ENCODE data around the gene RUNX1. TPM values are rescaled to one million over a fixed set of nuclear protein-coding genes. Genes with fewer than 3 reads are reported as not detected.

The RUNX1 gene
- total RNA-seq, 2 experiments from 2014 or later, result 49.5 to 58.8 TPM

DNA sequence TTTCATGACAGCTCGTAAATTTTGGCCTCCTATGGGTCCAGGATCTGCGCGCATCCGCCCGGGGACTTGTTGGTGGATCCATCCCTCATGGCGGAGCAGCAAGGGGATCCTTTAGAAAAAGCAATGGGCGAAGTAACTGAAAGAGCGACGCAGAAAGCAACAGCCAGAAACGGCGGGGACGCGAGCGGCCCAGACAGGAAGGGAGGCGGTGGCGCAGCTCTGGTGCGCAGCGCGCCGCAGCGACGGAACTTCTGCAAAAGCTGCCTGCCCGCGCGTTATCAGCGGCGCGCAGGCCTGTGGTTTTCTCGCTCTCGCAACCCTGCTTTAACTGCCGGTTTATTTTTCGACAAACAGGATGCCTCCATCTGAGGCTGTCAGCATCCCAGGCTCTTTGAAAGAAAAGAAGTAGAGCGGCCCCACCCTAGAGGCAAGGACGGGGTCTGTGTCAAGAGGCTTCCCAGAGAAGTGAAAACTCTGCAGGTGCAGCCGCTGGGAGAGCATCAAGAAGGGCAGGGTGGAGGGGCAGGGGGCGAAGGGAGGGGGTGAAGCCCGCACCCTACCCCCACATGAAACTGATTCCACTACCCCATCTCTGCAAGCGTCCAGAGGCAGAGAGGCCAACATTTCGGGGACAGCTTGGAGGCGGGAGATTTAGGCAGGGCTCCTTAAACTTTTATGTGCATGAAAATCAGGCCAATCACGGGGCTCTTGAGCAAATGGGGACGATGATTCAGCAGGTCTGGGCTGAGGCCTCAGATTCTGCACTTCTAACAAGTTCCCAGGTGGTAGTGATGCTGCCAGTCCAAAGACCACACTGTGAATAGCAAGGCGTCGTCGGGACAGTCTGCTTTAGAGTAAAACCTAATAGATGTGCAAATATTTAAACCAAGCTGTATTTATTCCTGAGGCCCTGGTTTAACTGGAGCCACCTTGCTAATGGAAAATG lies 22.2 kb downstream of the RUNX1 start:
- peaks cover 88% of the 10 kb centered on the region for H3K4me1 Mint-ChIP-seq
- peak; percentile 68 for ATAC-seq
- intact Hi-C loops (cut with DNase I, micrococcal nuclease), result loop anchor here (1.0 to 5.0 kb wide), 5 partner anchors 8 to 139 kb away; no protein-coding TSS in a partner anchor
- peak overlapping the region; percentile 97 for H3K27ac Mint-ChIP-seq
- H3K36me3 Mint-ChIP-seq (ENCODE audit: low read depth), result peaks cover 29% of the 10 kb centered on the region
- H3K9me3 Mint-ChIP-seq (ENCODE audit: low read depth), result peaks cover 2% of the 10 kb centered on the region
- DNase-seq, result peak; percentile 92
- ChIA-PET CTCF (interaction anchor here (0.6 to 6.7 kb wide), 14 partner anchors 8 to 164 kb away, joined by 3 to 32 read pairs (median 6); no protein-coding TSS in a partner anchor), POLR2A (interaction anchor here (0.5 to 1.9 kb wide), 9 partner anchors 9 to 137 kb away, joined by 3 to 12 read pairs (median 4); no protein-coding TSS in a partner anchor)
- peak overlapping the region; percentile 75 for H3K4me3 Mint-ChIP-seq
- no peaks in the 10 kb centered on the region for H3K27me3 Mint-ChIP-seq

DNA sequence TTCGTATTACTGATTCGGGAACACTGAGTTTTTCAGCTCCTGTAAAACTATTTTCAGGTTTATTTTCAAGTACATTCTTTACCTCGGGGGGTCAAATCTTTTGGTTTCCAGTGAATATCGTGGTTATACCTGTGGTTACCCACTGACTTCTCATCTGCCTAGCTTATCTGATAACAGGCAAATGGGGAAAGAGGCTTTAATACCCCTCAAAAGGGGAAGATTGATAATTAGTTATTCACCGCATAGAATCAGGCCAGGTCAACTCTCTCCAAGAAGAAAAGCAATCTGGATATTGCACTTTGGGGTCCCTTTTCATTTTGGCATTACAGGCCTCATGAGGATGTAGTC lies 23.0 kb downstream of the RUNX1 start:
- no peak for DNase-seq
- H3K4me3 Mint-ChIP-seq, result peak overlapping the region; percentile 75
- peak overlapping the region; percentile 88 for H3K27ac Mint-ChIP-seq
- peaks cover 2% of the 10 kb centered on the region for H3K9me3 Mint-ChIP-seq (ENCODE audit: low read depth)
- no peaks in the 10 kb centered on the region for H3K27me3 Mint-ChIP-seq
- POLR2A ChIA-PET, result interaction anchor here (0.6 to 1.9 kb wide), 11 partner anchors 10 to 140 kb away, joined by 3 to 12 read pairs (median 5); no protein-coding TSS in a partner anchor
- ATAC-seq, result no peak
- CTCF ChIA-PET, result interaction anchor here (0.6 to 6.7 kb wide), 14 partner anchors 9 to 163 kb away, joined by 3 to 32 read pairs (median 6); no protein-coding TSS in a partner anchor
- H3K36me3 Mint-ChIP-seq (ENCODE audit: low read depth), result peaks cover 25% of the 10 kb centered on the region
- H3K4me1 Mint-ChIP-seq, result peaks cover 92% of the 10 kb centered on the region
- intact Hi-C loops (cut with DNase I, micrococcal nuclease), result loop anchor here in 1 of 2 experiments (1.0 to 5.0 kb wide), 2 partner anchors 79 to 138 kb away; no protein-coding TSS in a partner anchor

DNA sequence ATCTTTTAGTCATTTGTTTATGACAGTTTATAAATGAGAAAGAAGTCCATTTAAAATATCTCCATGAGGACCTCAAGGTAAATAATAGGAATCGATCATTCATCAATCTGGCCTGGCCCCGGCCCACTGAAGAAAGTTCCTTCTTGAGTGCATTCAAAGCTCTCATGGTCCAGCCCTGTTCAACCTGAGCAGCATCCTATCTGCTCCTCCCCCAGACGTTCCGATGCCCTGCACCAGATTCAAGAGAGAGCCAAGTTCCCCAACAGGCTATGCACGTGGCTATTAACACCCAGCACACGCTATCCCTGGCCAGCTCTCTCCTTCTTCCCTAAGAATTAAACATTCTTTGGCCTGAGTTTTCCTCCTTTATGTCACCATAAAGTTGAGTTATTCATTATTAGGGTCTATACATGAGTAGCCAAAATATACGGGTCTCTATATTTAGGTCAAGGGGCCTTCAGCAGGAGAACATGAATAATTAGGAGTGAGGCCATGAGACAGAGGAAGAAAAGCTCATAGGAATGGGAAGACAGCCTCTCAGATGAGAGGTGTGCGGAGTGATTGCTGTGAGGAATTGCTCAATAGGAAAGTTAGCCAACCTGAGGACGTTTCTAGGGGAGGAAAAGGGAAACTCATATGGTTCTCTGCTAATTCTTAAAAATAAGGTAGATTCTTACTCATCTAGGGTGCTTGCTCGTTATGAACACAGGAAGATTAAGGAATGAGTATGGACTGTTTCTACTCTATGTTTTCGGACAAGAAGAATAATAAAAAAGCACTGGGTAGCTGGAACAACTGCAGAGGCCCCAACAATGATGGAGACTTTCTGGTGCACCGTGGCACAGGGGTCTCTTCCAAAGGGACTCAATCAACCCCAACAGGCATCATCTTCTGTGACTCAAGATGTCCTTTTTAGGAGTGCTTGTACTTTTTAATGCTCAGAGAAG lies 23.6 kb downstream of the RUNX1 start:
- DNase-seq (peak; percentile 32), ATAC-seq (no peak)
- H3K9me3 Mint-ChIP-seq (ENCODE audit: low read depth), result peaks cover 2% of the 10 kb centered on the region
- no peaks in the 10 kb centered on the region for H3K27me3 Mint-ChIP-seq
- H3K4me3 Mint-ChIP-seq, result peak overlapping the region; percentile 75
- POLR2A ChIA-PET, result interaction anchor here (0.6 to 1.9 kb wide), 14 partner anchors 10 to 139 kb away, joined by 3 to 12 read pairs (median 4); no protein-coding TSS in a partner anchor
- peaks cover 23% of the 10 kb centered on the region for H3K36me3 Mint-ChIP-seq (ENCODE audit: low read depth)
- peak overlapping the region; percentile 88 for H3K27ac Mint-ChIP-seq
- H3K4me1 Mint-ChIP-seq, result peaks cover 92% of the 10 kb centered on the region
- CTCF ChIA-PET, result interaction anchor here (0.6 to 6.7 kb wide), 13 partner anchors 9 to 162 kb away, joined by 3 to 32 read pairs (median 6); no protein-coding TSS in a partner anchor
- intact Hi-C loops (cut with DNase I, micrococcal nuclease), result loop anchor here (1.0 to 5.0 kb wide), 6 partner anchors 57 to 137 kb away; no protein-coding TSS in a partner anchor

DNA sequence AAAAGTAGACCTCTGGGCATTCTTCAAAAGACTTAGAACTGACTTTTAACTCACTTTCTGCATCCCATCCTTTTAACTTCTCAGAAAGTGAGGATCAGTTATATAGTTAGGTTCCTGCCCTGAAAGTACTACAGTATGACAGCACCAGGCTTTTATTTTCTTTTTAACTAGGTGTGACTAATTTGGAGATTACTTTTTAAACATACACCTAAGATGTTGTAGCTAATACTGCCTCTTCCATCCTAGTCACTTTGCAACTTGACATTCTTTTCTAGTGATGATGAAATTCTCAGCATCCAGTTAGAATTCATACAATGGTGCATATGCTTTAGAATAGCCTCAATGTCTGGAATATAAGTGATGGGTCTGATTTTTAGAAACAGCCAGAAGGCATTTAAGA lies 24.6 kb downstream of the RUNX1 start:
- DNase-seq, result no peak
- POLR2A ChIA-PET, result interaction anchor here (0.6 to 1.8 kb wide), 8 partner anchors 23 to 165 kb away, joined by 3 to 8 read pairs (median 4); no protein-coding TSS in a partner anchor

DNA sequence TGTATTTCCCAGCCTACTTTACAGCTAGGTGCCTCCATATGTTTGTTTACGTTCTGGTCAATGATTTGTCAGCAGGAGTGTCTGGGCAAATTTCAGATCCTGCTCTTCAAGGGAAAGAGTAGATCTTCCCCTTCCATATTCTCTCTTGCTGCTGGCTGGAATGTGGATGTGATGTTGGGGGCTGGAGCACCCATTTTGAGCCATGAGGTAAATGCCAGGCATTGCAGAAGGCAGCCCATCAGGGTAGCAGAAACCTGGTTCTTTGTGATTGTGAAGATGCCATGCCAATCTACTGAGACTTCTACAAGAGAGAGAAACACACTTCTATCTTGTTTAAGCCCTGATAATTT lies 25.1 kb downstream of the RUNX1 start:
- no peaks in the 10 kb centered on the region for H3K27me3 Mint-ChIP-seq
- peaks cover 2% of the 10 kb centered on the region for H3K9me3 Mint-ChIP-seq (ENCODE audit: low read depth)
- peaks cover 89% of the 10 kb centered on the region for H3K4me1 Mint-ChIP-seq
- DNase-seq (peak; percentile 4), ATAC-seq (no peak)
- no peak overlapping the region for H3K4me3 Mint-ChIP-seq
- ChIA-PET CTCF (interaction anchor here (0.6 to 6.7 kb wide), 4 partner anchors 12 to 134 kb away, joined by 3 to 32 read pairs (median 3); no protein-coding TSS in a partner anchor), POLR2A (interaction anchor here (1.0 to 1.8 kb wide), 3 partner anchors 23 to 41 kb away, joined by 4 to 8 read pairs (median 5); no protein-coding TSS in a partner anchor)
- H3K36me3 Mint-ChIP-seq (ENCODE audit: low read depth), result peaks cover 15% of the 10 kb centered on the region
- intact Hi-C loops (cut with DNase I, micrococcal nuclease), result loop anchor here (1.0 to 2.0 kb wide), 6 partner anchors 34 to 135 kb away; no protein-coding TSS in a partner anchor
- peak overlapping the region; percentile 88 for H3K27ac Mint-ChIP-seq

More for the DNA sequence above, 24.6 kb downstream of the RUNX1 start:
- Mint-ChIP-seq H3K4me1 (peaks cover 89% of the 10 kb centered on the region), H3K36me3 (ENCODE audit: low read depth) (peaks cover 16% of the 10 kb centered on the region), H3K9me3 (ENCODE audit: low read depth) (peaks cover 2% of the 10 kb centered on the region), H3K27ac (peak overlapping the region; percentile 88), H3K4me3 (no peak overlapping the region), H3K27me3 (no peaks in the 10 kb centered on the region)
- CTCF ChIA-PET, result interaction anchor here (0.6 to 6.7 kb wide), 7 partner anchors 9 to 1682 kb away, joined by 3 to 32 read pairs (median 3); no protein-coding TSS in a partner anchor
- ATAC-seq, result peak; percentile 64
- intact Hi-C loops (cut with DNase I, micrococcal nuclease), result loop anchor here (1.0 to 2.0 kb wide), 6 partner anchors 34 to 136 kb away; no protein-coding TSS in a partner anchor

DNA sequence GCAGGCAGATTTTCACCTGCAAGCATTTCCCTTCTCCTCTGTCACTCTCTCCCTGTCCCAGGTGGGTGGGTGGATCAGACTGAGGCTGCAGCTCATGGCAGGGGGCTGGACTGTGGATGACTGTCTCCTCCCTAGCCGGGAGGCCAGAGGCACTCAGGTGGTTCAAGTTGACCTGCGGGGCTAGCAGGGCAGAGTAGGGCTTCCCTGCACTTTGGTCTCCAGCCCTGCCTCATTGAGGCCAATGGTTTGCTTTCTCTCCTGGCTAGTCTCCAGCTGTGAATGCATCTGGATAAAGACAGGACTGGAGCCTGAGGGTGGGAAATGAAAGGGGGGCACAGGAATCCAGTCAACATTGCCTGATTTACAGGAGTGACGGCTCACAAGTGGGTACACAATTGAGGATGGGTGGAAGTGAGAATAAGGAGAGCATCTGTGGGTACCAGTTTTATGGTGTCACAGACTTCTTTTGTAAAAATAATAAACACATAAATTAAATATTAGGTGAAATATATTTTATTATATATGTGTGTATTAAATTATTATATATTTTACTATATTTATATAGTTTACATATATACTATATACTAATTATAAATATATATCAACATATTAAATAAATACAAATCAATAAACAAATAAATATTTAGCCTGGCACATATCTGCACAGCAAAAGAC lies 25.6 kb downstream of the RUNX1 start:
- Mint-ChIP-seq H3K27me3 (no peaks in the 10 kb centered on the region), H3K4me1 (peaks cover 87% of the 10 kb centered on the region), H3K9me3 (ENCODE audit: low read depth) (peaks cover 2% of the 10 kb centered on the region), H3K4me3 (peak overlapping the region; percentile 44), H3K36me3 (ENCODE audit: low read depth) (peaks cover 13% of the 10 kb centered on the region), H3K27ac (peak overlapping the region; percentile 72)
- intact Hi-C loops (cut with DNase I, micrococcal nuclease), result loop anchor here (1.0 to 2.0 kb wide), 6 partner anchors 33 to 135 kb away; no protein-coding TSS in a partner anchor
- DNase-seq (no peak), ATAC-seq (no peak)
- POLR2A ChIA-PET, result interaction anchor here (0.5 to 2.8 kb wide), 3 partner anchors 34 to 142 kb away, joined by 5 to 21 read pairs (median 8); no protein-coding TSS in a partner anchor
- CTCF ChIA-PET, result interaction anchor here (1.0 to 6.7 kb wide), 3 partner anchors 12 to 133 kb away, joined by 3 to 32 read pairs (median 5); no protein-coding TSS in a partner anchor

DNA sequence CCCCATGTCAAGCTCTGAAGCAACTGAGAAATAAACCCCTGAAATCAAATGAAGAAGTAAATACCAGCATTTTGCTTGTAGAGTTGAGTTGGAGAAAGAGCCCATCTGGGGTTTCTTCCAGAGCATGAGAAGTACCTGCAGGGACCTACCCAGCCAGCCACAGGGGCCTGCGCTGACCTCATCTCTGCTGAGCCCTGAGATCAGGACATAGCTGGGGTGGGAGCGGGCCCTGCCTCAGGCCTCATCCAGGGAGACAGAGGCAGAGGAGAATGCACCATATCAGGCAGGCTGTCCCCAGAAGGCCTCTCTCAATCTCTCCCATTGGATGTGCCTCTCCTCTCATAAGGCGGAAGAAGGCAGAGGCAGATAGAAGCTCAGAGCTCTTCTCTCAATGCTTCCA lies 27.6 kb downstream of the RUNX1 start:
- DNase-seq, result no peak
- peaks cover 86% of the 10 kb centered on the region for H3K4me1 Mint-ChIP-seq
- ChIA-PET CTCF (interaction anchor here (1.0 to 1.4 kb wide), 5 partner anchors 14 to 53 kb away, joined by 3 to 7 read pairs (median 4); no protein-coding TSS in a partner anchor), POLR2A (interaction anchor here (0.7 to 2.8 kb wide), 6 partner anchors 32 to 134 kb away, joined by 3 to 21 read pairs (median 6); no protein-coding TSS in a partner anchor)
- ATAC-seq, result no peak
- peaks cover 2% of the 10 kb centered on the region for H3K9me3 Mint-ChIP-seq (ENCODE audit: low read depth)
- H3K36me3 Mint-ChIP-seq (ENCODE audit: low read depth), result peaks cover 10% of the 10 kb centered on the region
- peak overlapping the region; percentile 78 for H3K27ac Mint-ChIP-seq
- H3K27me3 Mint-ChIP-seq, result no peaks in the 10 kb centered on the region
- intact Hi-C loops (cut with DNase I, micrococcal nuclease), result no loop called here
- no peak overlapping the region for H3K4me3 Mint-ChIP-seq

DNA sequence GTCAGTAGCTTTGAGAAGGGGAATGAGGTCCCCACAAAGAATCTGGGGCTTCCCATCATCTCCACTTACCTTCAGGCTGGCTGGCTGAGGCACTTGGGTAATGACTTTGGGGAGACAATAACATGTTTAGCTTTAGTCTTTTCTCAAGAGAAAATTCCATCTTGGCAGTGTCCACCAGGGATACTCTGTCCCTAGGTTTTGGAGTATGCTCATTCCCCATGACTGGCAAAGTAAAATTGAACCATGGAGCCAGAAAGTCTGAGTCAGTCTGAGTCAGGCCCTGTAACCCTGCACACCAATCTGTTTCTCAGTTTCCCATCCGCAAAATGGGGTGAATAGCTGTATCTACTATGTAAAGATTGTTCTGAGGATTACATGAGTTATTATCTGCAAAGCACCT lies 28.2 kb downstream of the RUNX1 start:
- ATAC-seq (peak; percentile 31), DNase-seq (peak; percentile 47)
- Mint-ChIP-seq H3K4me1 (peaks cover 90% of the 10 kb centered on the region), H3K4me3 (no peak overlapping the region), H3K36me3 (ENCODE audit: low read depth) (peaks cover 10% of the 10 kb centered on the region), H3K27me3 (no peaks in the 10 kb centered on the region), H3K9me3 (ENCODE audit: low read depth) (peaks cover 2% of the 10 kb centered on the region), H3K27ac (peak overlapping the region; percentile 78)
- POLR2A ChIA-PET, result interaction anchor here (0.7 to 2.8 kb wide), 7 partner anchors 8 to 67 kb away, joined by 3 to 21 read pairs (median 4); no protein-coding TSS in a partner anchor
- intact Hi-C loops (cut with DNase I, micrococcal nuclease), result no loop called here
- CTCF ChIA-PET, result interaction anchor here (1.0 to 1.3 kb wide), 5 partner anchors 14 to 128 kb away, joined by 3 to 7 read pairs (median 4); no protein-coding TSS in a partner anchor

DNA sequence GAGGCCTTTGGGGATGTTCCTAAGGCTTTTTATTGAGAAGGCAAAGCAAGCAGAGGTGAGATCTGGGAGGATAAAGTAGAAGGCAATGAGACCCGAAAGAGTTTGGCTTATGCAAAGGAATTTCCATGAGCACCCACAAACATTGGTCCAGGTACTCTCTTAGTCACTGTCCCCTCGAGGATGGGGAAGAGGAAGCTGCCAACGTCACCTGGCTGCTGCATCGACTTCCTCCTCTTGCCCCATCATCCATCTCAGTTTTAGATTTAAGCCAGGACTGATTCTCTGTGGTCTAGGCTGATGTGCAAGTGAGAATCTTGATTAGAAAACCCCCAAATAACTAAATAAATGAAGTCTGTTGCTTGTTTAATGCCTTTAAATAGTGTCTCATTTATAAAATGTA lies 28.7 kb downstream of the RUNX1 start:
- peak; percentile 30 for ATAC-seq
- Mint-ChIP-seq H3K4me1 (peaks cover 90% of the 10 kb centered on the region), H3K27ac (peak overlapping the region; percentile 78), H3K4me3 (no peak overlapping the region), H3K27me3 (no peaks in the 10 kb centered on the region), H3K36me3 (ENCODE audit: low read depth) (peaks cover 10% of the 10 kb centered on the region), H3K9me3 (ENCODE audit: low read depth) (peaks cover 2% of the 10 kb centered on the region)
- ChIA-PET POLR2A (interaction anchor here (0.6 to 2.8 kb wide), 5 partner anchors 8 to 171 kb away, joined by 3 to 21 read pairs (median 4); no protein-coding TSS in a partner anchor), CTCF (interaction anchor here (1.1 to 1.3 kb wide), 2 partner anchors 13 to 128 kb away, joined by 5 to 7 read pairs; no protein-coding TSS in a partner anchor)
- intact Hi-C loops (cut with DNase I, micrococcal nuclease), result no loop called here
- peak; percentile 67 for DNase-seq

Measured in activated CD4-positive, alpha-beta T cell treated with anti-CD3 and anti-CD28 coated beads for 36 hours (primary cell).